T-helper 22 cell (primary cell): ENCODE measurements around the gene AOC3.
"Not testable (repeated sequence)": the region's sequence is repeated elsewhere in the genome, so short reads cannot be mapped to it uniquely, and the experiment has no call there.

Experiments used
- DNase-seq: peaks from one replicate; pipeline ENCODE4 v3.0.0-alpha.2; 2020; ENCODE audit warnings: low read depth

Gene AOC3

DNA sequence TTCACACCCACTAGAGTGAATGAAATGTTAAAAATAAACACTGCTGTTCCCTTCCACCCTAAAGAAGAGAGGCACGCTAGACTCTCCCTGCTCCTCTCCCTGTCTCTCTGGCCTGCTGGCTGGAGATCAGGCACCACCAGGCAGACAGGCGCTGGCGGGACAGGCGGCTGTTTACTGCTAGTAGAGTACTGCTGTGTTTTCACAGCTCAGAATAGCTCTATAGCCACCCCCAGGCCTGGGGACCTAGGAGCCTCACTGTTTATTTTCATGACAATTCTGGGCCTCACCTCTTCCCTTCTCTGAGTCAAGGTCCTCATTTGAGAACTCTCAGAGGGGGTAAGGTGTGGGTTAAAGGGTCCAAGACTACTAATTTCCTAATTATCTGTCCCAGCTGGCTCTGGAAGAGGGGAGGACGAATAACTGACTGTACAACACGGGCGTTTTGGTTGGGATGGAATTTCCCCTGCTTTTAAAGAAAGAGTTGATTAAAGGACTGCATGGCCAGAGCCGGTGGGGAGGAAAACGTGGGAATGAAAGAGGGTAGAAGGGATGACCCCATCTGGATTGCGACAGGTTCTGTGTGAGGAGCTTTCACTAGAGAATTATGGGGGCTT is 40.6 kb downstream of the AOC3 start:
- DNase-seq: no peak

DNA sequence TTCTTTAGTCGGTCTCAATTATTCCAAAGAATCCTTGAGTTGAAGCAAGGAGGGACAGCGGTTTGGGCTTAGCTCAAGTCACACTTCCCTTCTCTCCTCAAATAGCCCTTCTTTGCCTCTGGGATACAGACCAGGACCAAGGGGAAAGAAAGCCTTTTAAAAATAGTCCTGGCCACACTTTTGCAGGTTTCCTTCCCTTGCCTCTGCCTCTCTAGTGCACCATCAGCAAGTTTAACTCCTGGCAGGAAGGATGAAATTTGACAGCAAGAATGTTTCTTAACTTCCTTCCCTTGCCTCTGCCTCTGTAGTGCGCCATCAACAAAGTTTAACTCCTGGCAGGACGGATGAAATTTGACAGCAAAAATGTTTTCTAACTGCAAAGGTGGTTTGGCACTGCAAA is 42.4 kb downstream of the AOC3 start:
- DNase-seq: no peak

DNA sequence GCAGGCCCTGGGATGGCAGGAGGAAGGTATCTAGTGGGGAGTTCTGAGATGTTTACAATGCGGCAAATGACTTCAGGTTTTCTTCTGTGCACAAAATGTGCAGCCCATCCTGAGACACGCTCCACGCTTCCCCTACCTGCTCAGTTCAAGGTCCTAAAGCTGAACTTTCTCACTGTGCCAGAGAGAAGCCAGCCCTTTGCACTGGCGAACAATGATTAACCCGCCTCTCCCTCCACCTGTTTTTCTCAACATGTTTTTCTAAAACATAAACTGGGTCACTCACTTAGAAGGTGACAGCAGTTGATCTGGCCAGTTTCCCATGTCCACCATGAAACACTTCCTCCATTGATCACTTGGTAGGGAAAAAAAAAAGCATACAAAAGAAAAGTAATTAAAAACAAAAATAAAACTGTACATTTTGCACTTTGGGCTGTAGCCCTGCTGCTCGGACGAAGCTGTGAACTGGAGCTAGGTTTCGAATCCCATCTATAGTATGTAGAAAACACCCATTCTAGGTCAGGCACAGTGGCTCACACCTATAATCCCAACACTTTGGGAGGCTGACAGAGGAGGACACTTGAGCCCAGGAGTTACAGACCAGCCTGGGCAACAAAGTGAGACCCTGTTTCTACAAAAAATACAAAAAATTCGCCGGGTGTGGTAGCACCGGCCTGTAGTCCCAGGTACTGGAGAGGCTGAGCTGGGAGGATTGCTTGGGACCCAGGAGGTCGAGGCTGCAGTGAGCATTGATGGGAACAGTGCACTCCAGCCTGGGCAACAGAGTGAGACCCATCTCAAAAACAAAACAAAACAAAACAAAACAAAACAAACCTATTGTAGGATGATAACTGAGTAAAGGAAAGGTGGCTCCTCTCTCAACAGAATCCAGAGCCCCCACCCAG is 43.5 kb downstream of the AOC3 start:
- no peak for DNase-seq

DNA sequence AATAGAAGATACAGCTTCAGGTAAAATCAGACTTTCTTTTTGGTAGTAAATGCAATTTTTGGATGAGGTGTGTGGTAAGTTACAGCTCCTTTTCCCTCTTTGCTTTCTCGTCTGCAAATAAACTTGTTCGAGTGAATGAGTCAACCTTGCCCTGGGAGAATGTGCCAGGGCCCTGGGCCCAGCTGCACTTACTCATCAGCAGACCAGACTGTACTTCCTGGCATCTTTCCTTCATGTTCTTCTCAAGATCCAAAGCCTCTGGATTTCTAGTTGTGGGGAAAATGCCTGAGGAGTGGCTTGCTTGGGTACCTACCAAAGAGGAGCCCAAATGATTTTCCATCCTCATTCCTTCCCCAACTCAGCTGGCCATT is 44.2 kb downstream of the AOC3 start:
- DNase-seq: no peak

DNA sequence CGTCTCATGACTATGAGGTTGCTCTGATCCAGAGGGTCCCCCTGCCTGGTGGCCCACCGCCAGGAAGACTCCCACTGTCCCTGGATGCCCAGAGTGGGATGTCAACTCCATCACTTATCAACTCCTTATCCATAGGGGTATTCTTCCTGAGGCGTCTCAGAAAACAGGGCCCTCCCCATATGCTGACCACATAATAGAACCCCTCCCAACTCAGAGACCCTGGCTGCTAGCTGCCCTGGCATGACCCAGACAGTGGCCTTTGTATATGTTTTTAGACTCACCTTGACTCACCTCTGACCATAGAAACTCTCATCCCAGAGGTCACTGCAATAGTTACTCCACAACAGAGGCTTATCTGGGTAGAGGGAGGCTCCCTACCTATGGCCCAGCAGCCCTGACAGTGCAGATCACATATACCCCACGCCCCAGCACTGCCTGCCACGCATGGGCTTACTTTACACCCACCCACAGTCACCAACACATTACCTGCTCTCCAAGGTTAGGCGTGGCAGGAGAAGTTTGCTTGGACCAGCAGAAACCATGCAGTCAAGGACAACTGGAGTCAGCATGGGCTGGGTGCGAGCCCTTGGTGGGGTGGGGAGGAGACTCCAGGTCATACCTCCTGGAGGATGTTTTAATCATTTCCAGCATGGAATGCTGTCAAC is 47.3 kb downstream of the AOC3 start:
- no peak for DNase-seq

DNA sequence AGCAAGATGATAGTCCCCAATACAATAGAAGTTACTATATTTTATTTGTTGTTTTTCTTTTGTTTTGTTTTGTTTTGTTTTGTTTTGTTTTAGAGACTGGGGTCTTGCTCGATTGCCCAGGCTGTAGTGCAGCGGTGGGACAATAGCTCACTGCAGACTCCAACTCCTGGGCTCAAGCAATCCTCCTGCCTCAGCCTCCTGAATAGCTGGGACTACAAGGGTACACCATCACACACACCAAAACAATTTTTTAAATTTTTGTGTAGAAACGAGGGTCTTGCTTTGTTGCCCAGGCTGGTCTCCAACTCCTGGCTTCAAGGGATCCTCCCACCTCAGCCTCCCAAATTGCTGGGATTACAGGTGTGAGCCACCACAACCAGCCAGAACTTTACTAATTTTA is 49.0 kb downstream of the AOC3 start:
- DNase-seq: not testable (repeated sequence)

DNA sequence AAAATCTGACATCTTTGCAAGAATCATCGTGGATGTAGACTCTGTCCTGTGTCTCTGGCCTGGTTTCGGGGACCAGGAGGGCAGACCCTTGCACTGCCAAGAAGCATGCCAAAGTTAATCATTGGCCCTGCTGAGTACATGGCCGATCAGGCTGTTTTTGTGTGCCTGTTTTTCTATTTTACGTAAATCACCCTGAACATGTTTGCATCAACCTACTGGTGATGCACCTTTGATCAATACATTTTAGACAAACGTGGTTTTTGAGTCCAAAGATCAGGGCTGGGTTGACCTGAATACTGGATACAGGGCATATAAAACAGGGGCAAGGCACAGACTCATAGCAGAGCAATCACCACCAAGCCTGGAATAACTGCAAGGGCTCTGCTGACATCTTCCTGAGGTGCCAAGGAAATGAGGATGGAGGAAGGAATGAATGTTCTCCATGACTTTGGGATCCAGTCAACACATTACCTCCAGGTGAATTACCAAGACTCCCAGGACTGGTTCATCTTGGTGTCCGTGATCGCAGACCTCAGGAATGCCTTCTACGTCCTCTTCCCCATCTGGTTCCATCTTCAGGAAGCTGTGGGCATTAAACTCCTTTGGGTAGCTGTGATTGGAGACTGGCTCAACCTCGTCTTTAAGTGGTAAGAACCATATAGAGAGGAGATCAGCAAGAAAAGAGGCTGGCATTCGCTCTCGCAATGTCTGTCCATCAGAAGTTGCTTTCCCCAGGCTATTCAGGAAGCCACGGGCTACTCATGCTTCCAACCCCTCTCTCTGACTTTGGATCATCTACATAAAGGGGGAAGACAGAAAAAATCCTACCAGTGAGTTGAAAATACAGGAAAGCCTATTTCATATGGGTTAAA is 49.7 kb downstream of the AOC3 start, which contains the start of gene G6PC1:
Gene G6PC1, plus strand, starts transcription at position 340 of the 872 bp plus-strand sequence. Its CDS starts 78 bp downstream, at position 418.
- no peak for DNase-seq

DNA sequence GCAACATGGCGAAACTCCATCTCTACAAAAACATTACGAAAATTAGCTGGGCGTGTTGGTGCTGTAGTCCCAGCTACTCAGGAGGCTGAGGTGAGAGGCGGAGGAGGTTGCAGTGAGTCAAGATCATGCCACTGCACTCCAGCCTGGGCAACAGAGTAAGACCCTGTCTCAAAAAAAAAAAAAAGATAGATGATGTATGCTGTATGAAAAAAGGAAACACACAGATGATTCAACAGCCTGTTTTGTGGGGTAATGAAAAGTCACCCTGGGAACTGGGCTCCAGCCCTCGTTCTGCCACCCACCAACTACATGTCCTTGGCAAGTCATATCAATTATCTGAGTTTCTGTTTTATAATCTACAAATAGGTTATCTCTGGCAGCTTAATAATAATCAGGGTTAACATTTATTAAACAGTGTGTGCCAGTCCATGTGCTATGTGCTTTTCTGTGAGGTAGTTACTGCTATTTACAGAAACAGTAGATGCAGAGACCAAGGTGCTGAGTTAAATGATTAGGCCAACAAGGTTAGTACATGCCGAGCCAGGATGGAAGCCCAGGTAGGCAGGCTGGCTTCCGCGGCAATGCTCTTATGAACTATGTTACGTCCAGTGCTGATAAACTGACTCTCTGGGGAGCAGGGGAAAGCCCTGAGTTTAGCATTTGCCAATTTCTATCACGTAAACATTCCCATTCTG is 50.7 kb downstream of the AOC3 start:
- DNase-seq: no peak

DNA sequence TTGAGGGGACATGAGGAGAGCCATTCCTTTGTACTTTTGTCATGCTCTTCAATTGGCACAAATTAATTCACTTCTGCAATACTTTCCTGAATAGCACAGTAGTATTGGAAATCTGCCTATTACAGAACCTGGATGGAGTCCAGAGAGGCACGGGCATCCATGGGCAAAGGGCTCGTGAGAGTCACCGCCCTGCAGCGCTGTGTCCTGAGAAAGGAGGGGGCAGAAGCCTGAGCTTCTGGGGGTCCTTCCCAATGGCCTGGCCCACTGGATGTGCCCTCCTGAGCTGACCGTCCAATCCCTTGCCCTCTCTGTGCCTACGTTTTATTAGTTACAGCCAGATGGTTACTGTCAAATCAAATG is 53.1 kb downstream of the AOC3 start:
- no peak for DNase-seq

DNA sequence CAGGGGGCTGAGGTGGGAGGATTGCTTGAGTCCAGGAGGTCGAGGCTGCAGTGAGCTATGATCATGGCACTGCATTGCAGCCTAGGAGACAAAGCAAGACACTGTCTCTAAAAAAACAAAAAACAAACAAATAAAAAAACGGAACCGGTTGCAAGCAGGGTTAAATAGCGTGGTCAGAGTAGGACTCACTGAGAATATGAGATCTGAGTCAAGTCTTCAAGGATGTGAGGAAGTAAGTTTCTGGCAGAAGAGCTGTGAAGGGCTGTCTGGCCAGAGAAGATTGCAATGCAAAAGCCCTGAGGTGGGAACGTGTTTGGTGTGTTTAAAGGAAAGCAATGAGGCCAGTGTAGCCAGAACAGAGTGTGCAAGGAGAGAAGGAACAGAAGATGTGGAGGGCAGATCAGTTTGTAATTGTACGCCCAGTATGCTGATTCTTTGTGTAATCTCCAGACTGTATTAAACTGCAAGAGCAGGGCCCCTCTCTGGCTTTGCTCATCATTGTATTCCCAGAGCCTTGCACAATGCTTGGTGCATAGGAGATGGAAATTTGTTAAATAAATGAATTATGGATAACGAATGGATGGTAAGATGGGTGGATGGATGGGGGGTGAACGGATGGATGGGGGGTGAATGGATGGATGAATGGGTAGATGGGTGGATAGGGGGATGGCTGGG is 55.9 kb downstream of the AOC3 start:
- no peak for DNase-seq
